GM23338 (cell line): Measurements from ENCODE around the gene FLT3. TPM values are rescaled to one million over a fixed set of nuclear protein-coding genes. Genes with fewer than 3 reads are reported as not detected.

Source experiments
- ATAC-seq: fragments of 200-7000 bp; cut with Tn5 transposase; 3 replicates; pipeline ENCODE4 v1.9.1; 2020
- DNase-seq: peaks from one replicate; pipeline ENCODE4 v3.0.0-alpha.2; 2015; ENCODE audit warnings: low spot score
- H2AFZ ChIP-seq: fragments of 200-600 bp; sonication (generic); 2 replicates; pipeline ENCODE4 v1.8.0; 2016; ENCODE audit warnings: antibody characterized with exemption, mild to moderate bottlenecking, moderate library complexity
- H3F3A ChIP-seq: fragments of 200-600 bp; sonication (generic); replicated peaks from 2 replicates; pipeline ENCODE4 v1.8.0; 2017; ENCODE audit warnings: antibody characterized with exemption, mixed run types, low read depth
- H3K27ac ChIP-seq: fragments of 200-600 bp; sonication (generic); 2 replicates; pipeline ENCODE4 v1.6.1; 2016; ENCODE audit warnings: low read depth
- H3K27me3 ChIP-seq: fragments of 200-600 bp; sonication (generic); 2 replicates; pipeline ENCODE4 v1.8.0; 2016; ENCODE audit warnings: mild to moderate bottlenecking, mixed run types, moderate library complexity; ENCODE audit not compliant: insufficient read depth
- H3K36me3 ChIP-seq: fragments of 200-600 bp; sonication (generic); 2 replicates; pipeline ENCODE4 v1.8.0; 2016; ENCODE audit warnings: mild to moderate bottlenecking; ENCODE audit not compliant: insufficient read depth
- H3K4me1 ChIP-seq: fragments of 200-600 bp; sonication (generic); 2 replicates; pipeline ENCODE4 v1.8.0; 2016; ENCODE audit warnings: mild to moderate bottlenecking, moderate library complexity; ENCODE audit not compliant: insufficient read depth
- H3K4me2 ChIP-seq: fragments of 200-600 bp; sonication (generic); 2 replicates; pipeline ENCODE4 v1.7.1; 2017; ENCODE audit warnings: mixed run types
- H3K4me3 ChIP-seq: fragments of 200-600 bp; sonication (generic); 2 replicates; pipeline ENCODE4 v1.6.1; 2016; ENCODE audit warnings: mixed run types
- H3K79me2 ChIP-seq: fragments of 200-600 bp; sonication (generic); replicated peaks from 2 replicates; pipeline ENCODE4 v1.8.0; 2017; ENCODE audit warnings: mild to moderate bottlenecking; ENCODE audit not compliant: insufficient read depth
- H3K9me2 ChIP-seq: fragments of 200-600 bp; sonication (generic); 2 replicates; pipeline ENCODE4 v1.8.0; 2017; ENCODE audit not compliant: insufficient read depth
- H4K20me1 ChIP-seq: fragments of 200-600 bp; sonication (generic); replicated peaks from 2 replicates; pipeline ENCODE4 v1.8.0; 2017; ENCODE audit warnings: mild to moderate bottlenecking; ENCODE audit not compliant: insufficient read depth
- H3K27ac Mint-ChIP-seq: 2 replicates; pipeline ENCODE4 v1.8.0; 2020; ENCODE audit warnings: inconsistent platforms, mild to moderate bottlenecking, moderate library complexity, mixed read lengths
- H3K27me3 Mint-ChIP-seq: 3 replicates; pipeline ENCODE4 v1.8.0; 2022; ENCODE audit warnings: low read depth, mild to moderate bottlenecking, moderate library complexity, mixed read lengths, inconsistent platforms; ENCODE audit not compliant: insufficient read depth, poor library complexity
- H3K36me3 Mint-ChIP-seq: 3 replicates; pipeline ENCODE4 v1.8.0; 2021; ENCODE audit warnings: low read depth, mild to moderate bottlenecking, inconsistent platforms, moderate library complexity, mixed read lengths
- H3K4me1 Mint-ChIP-seq: 3 replicates; pipeline ENCODE4 v1.8.0; 2020; ENCODE audit warnings: mild to moderate bottlenecking, inconsistent platforms, mixed read lengths
- H3K4me3 Mint-ChIP-seq: 3 replicates; pipeline ENCODE4 v1.8.0; 2021; ENCODE audit warnings: moderate library complexity, mild to moderate bottlenecking, inconsistent platforms, mixed read lengths
- H3K9me3 Mint-ChIP-seq: 3 replicates; pipeline ENCODE4 v1.8.0; 2020; ENCODE audit warnings: moderate library complexity, mild to moderate bottlenecking, inconsistent platforms, mixed read lengths
- CREB1 ChIP-seq: fragments of 250-450 bp; sonication (Bioruptor Pico); IDR thresholded peaks from 2 replicates; pipeline ENCODE4 v1.5.0; 2020; ENCODE audit warnings: low read depth, mild to moderate bottlenecking, moderate library complexity
- EZH2 ChIP-seq: fragments of 200-600 bp; sonication (generic); IDR thresholded peaks from one replicate; pipeline ENCODE4 v1.8.0; 2017; ENCODE audit warnings: antibody characterized with exemption, mild to moderate bottlenecking, low read depth; ENCODE audit not compliant: unreplicated experiment
- EZH2phosphoT487 ChIP-seq: fragments of 200-600 bp; sonication (generic); IDR thresholded peaks from one replicate; pipeline ENCODE4 v1.8.1; 2018; ENCODE audit warnings: antibody characterized with exemption; ENCODE audit not compliant: unreplicated experiment
- JUNB ChIP-seq: IDR thresholded peaks from one replicate; pipeline ENCODE4 v1.6.1; 2016; ENCODE audit warnings: antibody characterized with exemption; ENCODE audit not compliant: unreplicated experiment
- POLR2AphosphoS5 ChIP-seq: IDR thresholded peaks from 2 replicates; pipeline ENCODE4 v1.6.1; 2016; ENCODE audit warnings: antibody characterized with exemption, low read depth
- STAT1 ChIP-seq: IDR thresholded peaks from one replicate; pipeline ENCODE4 v1.6.1; 2016; ENCODE audit warnings: antibody characterized with exemption; ENCODE audit not compliant: unreplicated experiment
- ZNF114 ChIP-seq: fragments of 250-450 bp; sonication (Bioruptor Pico); IDR thresholded peaks from 2 replicates; pipeline ENCODE4 v1.5.0; 2020; ENCODE audit warnings: mild to moderate bottlenecking, moderate library complexity
- ZNF462 ChIP-seq: fragments of 250-450 bp; sonication (Bioruptor Pico); IDR thresholded peaks from 2 replicates; pipeline ENCODE4 v1.5.0; 2020; ENCODE audit warnings: mild to moderate bottlenecking, moderate library complexity
- polyA plus RNA-seq: library from polyadenylated mRNA; unstranded; fragments of >200 nt; fragmentation: Nextera tagmentation; extraction: Ambion mirVana; gene quantifications from 2 replicates; pipeline ENCODE4 v1.2.1, GENCODE V29; 2016
- total RNA-seq: library from RNA; depleted of rRNA; stranded (reverse); fragments of >200 nt; shearing (Covaris generic); gene quantifications from 2 replicates; pipeline ENCODE4 v1.2.3, GENCODE V29; 2014
- TF ChIP-seq, protein P1 (sequence below): IDR thresholded peaks from one replicate; pipeline ENCODE4 v1.6.1; 2018; ENCODE audit warnings: antibody characterized with exemption; ENCODE audit not compliant: unreplicated experiment
- TF ChIP-seq, protein P2 (sequence below), 2 experiments: fragments of 200-600 bp in 1 of 2; sonication (generic) in 1 of 2; conservative IDR thresholded peaks; 2 replicates each; pipeline versions ENCODE4 v1.5.1 to v1.6.1; 2016 to 2017; ENCODE audit warnings: antibody characterized with exemption in 2 of 2, low read depth in 2 of 2, mild to moderate bottlenecking in 2 of 2, moderate library complexity in 1 of 2

The FLT3 gene
- total and polyA plus RNA-seq, 2 experiments from 2014 or later = 0.17 to 0.44 TPM

- H3K4me3 Mint-ChIP-seq = no peak overlapping the region
- no peak overlapping the region for H3K4me2 ChIP-seq
- H4K20me1 ChIP-seq = no peaks in the 10 kb centered on the region
- H3K36me3 Mint-ChIP-seq = no peaks in the 10 kb centered on the region
- ATAC-seq = no peak
- peaks cover 25% of the 10 kb centered on the region for H3K4me1 ChIP-seq
- H3K36me3 ChIP-seq = no peaks in the 10 kb centered on the region
- no peak overlapping the region for H2AFZ ChIP-seq
- H3K79me2 ChIP-seq = no peaks in the 10 kb centered on the region
- H3K27ac Mint-ChIP-seq = no peak overlapping the region
- H3K27ac ChIP-seq = no peak overlapping the region
- TF ChIP-seq, protein P1, sequence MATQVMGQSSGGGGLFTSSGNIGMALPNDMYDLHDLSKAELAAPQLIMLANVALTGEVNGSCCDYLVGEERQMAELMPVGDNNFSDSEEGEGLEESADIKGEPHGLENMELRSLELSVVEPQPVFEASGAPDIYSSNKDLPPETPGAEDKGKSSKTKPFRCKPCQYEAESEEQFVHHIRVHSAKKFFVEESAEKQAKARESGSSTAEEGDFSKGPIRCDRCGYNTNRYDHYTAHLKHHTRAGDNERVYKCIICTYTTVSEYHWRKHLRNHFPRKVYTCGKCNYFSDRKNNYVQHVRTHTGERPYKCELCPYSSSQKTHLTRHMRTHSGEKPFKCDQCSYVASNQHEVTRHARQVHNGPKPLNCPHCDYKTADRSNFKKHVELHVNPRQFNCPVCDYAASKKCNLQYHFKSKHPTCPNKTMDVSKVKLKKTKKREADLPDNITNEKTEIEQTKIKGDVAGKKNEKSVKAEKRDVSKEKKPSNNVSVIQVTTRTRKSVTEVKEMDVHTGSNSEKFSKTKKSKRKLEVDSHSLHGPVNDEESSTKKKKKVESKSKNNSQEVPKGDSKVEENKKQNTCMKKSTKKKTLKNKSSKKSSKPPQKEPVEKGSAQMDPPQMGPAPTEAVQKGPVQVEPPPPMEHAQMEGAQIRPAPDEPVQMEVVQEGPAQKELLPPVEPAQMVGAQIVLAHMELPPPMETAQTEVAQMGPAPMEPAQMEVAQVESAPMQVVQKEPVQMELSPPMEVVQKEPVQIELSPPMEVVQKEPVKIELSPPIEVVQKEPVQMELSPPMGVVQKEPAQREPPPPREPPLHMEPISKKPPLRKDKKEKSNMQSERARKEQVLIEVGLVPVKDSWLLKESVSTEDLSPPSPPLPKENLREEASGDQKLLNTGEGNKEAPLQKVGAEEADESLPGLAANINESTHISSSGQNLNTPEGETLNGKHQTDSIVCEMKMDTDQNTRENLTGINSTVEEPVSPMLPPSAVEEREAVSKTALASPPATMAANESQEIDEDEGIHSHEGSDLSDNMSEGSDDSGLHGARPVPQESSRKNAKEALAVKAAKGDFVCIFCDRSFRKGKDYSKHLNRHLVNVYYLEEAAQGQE = no peak
- TF ChIP-seq EZH2phosphoT487 (no peak), ZNF462 (CRISPR knock-in tag) (no peak), ZNF114 (CRISPR knock-in tag) (no peak), STAT1 (no peak), CREB1 (CRISPR knock-in tag) (no peak), JUNB (no peak), EZH2 (no peak), POLR2AphosphoS5 (no peak)
- TF ChIP-seq, protein P2, sequence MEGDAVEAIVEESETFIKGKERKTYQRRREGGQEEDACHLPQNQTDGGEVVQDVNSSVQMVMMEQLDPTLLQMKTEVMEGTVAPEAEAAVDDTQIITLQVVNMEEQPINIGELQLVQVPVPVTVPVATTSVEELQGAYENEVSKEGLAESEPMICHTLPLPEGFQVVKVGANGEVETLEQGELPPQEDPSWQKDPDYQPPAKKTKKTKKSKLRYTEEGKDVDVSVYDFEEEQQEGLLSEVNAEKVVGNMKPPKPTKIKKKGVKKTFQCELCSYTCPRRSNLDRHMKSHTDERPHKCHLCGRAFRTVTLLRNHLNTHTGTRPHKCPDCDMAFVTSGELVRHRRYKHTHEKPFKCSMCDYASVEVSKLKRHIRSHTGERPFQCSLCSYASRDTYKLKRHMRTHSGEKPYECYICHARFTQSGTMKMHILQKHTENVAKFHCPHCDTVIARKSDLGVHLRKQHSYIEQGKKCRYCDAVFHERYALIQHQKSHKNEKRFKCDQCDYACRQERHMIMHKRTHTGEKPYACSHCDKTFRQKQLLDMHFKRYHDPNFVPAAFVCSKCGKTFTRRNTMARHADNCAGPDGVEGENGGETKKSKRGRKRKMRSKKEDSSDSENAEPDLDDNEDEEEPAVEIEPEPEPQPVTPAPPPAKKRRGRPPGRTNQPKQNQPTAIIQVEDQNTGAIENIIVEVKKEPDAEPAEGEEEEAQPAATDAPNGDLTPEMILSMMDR (conservative IDR thresholded peaks at IDR 0.05; ENCODE audit: low read depth in 2 of 2) = no peak
- H3K27me3 Mint-ChIP-seq = peaks cover 7% of the 10 kb centered on the region
- peaks cover 21% of the 10 kb centered on the region for H3K4me1 Mint-ChIP-seq
- no peaks in the 10 kb centered on the region for H3F3A ChIP-seq
- DNase-seq = no peak
- H3K9me2 ChIP-seq = no peaks in the 10 kb centered on the region
- H3K4me3 ChIP-seq = no peak overlapping the region
- no peaks in the 10 kb centered on the region for H3K9me3 Mint-ChIP-seq
- no peaks in the 10 kb centered on the region for H3K27me3 ChIP-seq
Observed at GRCh38 chr13:28047757-28048388, 52.5 kb downstream of the FLT3 start.
